ENCODE measurements around the gene CHSY1.

DNA sequence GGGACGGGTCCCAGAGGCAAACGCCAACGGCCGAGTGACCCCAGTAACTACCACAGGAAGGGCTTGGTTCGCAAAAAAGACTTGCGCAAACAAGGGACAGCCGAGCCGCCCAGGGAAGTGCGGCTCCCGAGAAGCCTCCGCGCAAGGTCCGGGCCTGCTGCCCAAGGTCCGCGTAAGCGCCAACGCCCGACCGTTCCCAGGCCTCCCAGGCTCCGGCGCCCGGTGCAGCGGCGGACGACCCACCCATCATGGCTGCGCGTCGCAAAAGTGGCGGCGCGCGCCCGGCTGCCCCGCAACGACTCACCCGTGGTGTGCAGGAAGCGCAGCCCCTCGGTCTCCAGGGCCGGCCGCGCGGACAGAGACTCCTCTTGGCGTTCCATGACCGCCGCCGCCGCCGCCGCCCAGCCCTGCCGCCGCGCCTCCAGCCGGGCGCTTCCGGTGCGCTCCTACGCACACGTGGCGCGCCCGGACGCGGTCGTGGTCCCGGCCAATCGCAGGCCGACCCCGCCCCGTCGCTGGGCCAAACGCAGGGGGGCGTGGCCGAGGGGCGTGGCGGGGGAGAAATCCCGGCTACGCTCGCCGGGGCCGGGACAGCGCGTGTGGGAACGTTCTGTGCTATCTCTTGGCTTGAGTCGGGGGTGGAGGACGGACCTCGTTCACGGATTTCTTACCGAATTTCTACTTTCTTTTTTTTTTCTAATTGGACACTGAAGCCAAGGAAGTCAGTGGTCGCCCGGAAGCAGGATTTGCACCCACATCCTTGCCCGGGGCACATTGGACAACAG is 25.4 kb upstream of the CHSY1 start, which contains the start of gene SELENOS:
- TF ChIP-seq POLR2AphosphoS5 (IDR thresholded peaks at IDR 0.05; ENCODE audit: low read depth, low read length) (no peak; the same call in none of the 2 replicates), SIN3A (IDR thresholded peaks at IDR 0.05; ENCODE audit: borderline replicate concordance, insufficient read depth, low read length) (peak; percentile 64; the same call in 1 of the 2 replicates), FOXP2 (optimal IDR thresholded peaks at IDR 0.05; ENCODE audit: borderline replicate concordance, extremely low read depth, extremely low read length, insufficient read depth) (peak; percentile 20), TAF1 (IDR thresholded peaks at IDR 0.05; ENCODE audit: borderline replicate concordance, insufficient read depth, low read length) (no peak)
- TF ChIP-seq, protein P1, sequence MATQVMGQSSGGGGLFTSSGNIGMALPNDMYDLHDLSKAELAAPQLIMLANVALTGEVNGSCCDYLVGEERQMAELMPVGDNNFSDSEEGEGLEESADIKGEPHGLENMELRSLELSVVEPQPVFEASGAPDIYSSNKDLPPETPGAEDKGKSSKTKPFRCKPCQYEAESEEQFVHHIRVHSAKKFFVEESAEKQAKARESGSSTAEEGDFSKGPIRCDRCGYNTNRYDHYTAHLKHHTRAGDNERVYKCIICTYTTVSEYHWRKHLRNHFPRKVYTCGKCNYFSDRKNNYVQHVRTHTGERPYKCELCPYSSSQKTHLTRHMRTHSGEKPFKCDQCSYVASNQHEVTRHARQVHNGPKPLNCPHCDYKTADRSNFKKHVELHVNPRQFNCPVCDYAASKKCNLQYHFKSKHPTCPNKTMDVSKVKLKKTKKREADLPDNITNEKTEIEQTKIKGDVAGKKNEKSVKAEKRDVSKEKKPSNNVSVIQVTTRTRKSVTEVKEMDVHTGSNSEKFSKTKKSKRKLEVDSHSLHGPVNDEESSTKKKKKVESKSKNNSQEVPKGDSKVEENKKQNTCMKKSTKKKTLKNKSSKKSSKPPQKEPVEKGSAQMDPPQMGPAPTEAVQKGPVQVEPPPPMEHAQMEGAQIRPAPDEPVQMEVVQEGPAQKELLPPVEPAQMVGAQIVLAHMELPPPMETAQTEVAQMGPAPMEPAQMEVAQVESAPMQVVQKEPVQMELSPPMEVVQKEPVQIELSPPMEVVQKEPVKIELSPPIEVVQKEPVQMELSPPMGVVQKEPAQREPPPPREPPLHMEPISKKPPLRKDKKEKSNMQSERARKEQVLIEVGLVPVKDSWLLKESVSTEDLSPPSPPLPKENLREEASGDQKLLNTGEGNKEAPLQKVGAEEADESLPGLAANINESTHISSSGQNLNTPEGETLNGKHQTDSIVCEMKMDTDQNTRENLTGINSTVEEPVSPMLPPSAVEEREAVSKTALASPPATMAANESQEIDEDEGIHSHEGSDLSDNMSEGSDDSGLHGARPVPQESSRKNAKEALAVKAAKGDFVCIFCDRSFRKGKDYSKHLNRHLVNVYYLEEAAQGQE (IDR thresholded peaks at IDR 0.05; ENCODE audit: insufficient read depth in 1 of 2, low read depth in 2 of 2, low read length in 2 of 2), result no peak

Data from PFSK-1 (cell line).